HG02678 (cell line): Measurements from ENCODE around the gene USP26.
"Not testable (repeated sequence)": the region's sequence is repeated elsewhere in the genome, so short reads cannot be mapped to it uniquely, and the experiment has no call there.

Experiments
- ATAC-seq: cut with Tn5 transposase; IDR thresholded peaks from one replicate; pipeline ENCODE4 v1.9.1; 2021; ENCODE audit warnings: mild to moderate bottlenecking, moderate library complexity; ENCODE audit not compliant: unreplicated experiment

The USP26 gene

DNA sequence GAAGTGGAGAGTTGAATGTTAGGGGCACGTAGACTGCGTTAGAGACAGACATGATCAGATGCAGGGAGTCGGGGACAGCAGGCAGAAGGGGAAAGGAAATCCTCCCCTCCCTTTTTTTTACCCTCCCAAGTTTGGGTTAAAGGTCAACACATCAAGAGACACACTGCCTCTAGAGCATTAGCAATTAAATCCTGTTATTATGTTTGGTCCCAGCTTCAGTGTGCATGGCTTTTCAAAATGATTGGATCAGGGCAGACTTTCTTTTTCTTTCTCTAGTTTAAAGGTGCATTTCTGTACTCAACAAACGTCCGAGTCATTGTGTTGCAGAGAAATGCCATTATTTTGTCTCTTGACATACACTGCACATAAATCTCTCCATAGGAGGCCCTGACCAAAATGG is 63.9 kb downstream of the USP26 start:
- no peak for ATAC-seq

GRCh38 chrX:133018229-133018628 is 78.7 kb downstream of the USP26 start:
- ATAC-seq: no peak

GRCh38 chrX:133007458-133007857 is 89.5 kb downstream of the USP26 start:
- no peak for ATAC-seq

DNA sequence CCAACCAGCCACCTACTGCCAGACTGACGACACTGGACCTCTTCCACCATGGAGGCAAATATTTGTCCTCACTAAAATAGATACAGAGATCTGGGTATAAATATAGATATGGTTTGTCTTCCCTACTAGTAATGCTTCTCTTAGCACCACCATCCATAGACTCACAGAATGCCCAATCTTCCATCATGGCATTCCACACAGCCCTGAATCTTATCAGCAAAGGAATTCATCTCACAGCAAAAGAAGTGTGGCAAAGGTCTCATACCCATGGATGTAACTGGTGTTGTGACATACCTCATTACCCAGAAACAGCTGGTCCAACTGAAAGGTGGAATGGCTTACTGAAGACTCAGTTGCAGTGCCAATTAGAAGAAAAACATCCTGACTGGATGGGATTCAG is 91.3 kb downstream of the USP26 start:
- no peak for ATAC-seq

- no peak for ATAC-seq
Observed at GRCh38 chrX:133005042-133005441, 91.9 kb downstream of the USP26 start.

DNA sequence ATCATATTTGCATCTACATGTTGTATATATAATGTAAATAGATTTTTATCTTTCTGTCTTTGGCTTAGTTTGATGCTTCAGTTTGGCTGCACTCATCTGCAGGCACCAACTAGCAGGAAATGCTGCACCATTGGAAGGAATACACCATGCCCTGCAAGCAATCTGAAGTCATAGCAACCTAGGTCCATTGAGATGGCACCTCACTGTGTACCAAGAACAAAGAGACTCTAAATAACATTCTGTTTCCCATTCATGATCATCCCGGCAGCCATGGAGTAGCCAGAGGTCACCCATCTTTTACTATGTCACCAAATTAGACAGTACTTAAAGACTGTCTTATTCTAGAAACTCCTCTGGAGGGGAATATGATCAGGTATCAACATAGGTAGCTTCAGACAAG is 97.7 kb downstream of the USP26 start:
- ATAC-seq: no peak

DNA sequence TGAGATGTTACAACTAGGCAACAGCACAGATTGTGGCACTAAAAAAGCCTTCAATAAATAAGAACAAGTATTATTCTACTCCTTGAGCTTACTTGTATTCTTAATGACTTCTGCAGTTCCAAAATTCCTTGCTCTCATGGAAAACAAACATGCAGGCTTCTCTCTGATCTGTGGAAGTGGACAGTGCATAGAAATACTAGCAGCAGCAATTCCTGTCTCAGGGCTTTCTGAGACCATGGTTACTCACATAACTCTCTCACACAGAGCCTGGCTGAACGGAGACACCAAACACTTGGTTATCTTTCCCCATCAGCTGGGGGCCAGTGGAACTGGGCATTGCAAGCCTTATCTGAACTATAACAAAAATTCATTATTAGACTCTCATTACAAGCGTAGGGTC is 106.1 kb downstream of the USP26 start:
- ATAC-seq: no peak

- ATAC-seq: no peak
Observed at GRCh38 chrX:132986556-132986955, 110.4 kb downstream of the USP26 start.

DNA sequence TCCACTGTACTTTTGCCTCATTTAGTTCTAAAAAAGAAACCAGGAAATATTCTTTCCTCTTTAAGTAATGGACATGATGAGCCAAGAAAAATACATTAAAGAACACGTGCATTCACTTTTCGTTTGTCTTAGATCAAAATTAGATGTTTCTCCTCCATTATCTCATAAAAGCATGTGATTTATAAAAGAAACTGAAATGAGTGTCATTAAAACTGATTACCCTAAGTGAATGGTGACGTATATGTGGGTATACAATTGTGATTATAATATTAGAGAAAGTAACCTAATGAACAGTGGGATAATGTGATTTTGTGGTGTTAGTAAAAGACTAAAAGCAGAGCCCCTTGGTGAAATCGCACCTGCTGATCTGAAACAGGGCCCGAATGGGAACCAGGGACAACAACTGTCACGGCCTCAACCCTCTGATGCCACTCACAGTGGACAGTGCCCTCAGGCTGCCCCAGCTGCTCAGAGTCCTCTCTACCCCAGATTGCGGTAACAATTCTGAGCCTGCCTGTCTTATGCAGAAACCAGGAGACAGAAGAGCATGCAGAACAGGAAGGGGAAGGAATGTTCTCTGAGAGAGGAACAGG is 112.8 kb downstream of the USP26 start:
- no peak for ATAC-seq

DNA sequence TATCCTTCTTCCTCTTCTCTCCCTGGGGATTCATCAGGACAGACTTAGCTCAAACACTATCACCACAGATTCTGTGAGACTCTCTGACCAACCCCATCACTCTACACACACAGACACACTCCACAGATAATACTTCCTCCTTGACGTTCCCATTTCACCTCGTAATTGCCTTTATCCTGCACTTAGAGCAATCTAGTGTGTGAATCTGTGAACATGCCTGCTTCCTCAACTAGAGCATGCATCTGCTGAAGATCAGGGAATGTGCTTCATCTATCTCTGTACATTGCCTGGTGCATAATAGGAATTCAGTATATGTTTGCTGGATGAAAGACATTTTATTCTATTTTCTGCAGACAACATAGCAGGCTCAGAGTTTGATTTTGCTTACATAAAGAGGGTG is 113.4 kb downstream of the USP26 start:
- ATAC-seq: no peak

- not testable (repeated sequence) for ATAC-seq
Observed at GRCh38 chrX:132980035-132980434, 116.9 kb downstream of the USP26 start.
